ENCODE results near the gene SPINK1.
"Not testable (repeated sequence)": the region's sequence is repeated elsewhere in the genome, so short reads cannot be mapped to it uniquely, and the experiment has no call there.

SPINK1 gene

DNA sequence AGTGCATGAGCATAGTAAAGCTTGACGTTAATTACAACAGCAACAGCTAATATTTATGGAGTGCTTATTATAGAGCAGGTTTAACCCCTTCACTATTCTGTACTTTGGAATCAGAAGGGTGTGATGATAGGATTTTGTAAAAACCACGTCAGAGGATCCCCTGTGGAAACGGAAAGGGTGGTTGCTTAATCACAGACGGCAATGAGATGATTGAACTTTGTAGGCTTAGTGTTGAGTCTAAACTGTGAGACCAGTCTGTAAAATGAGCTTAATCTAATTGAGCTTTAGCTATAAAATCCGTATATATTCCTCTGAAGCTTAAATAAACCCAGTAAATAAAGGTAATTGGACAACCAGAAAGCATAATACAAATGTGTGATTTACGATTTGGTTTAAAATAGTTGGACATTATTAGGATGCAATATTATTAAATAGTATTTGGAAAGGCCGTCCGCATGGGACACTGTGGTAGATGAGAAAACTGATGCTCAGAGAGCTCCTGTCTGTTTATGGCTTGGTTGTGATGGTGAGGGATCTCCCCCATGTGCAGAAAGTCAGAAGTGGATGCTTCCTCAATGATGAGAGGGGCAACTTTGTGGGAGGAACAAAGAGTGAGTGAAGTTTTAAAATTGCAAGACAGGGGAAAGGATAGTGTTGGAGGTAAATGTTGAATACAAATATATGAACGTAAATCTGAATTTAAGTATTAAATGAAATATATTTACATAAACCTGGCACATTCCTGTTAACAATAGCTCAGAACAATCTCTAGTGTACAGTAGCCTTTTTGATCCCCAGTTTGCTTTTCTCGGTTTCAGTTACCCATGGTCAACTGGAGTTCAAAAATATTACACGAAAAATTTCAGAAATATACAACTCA, 23.7 kb upstream of the SPINK1 start:
- DNase-seq (ENCODE audit: low read depth): no peak

DNA sequence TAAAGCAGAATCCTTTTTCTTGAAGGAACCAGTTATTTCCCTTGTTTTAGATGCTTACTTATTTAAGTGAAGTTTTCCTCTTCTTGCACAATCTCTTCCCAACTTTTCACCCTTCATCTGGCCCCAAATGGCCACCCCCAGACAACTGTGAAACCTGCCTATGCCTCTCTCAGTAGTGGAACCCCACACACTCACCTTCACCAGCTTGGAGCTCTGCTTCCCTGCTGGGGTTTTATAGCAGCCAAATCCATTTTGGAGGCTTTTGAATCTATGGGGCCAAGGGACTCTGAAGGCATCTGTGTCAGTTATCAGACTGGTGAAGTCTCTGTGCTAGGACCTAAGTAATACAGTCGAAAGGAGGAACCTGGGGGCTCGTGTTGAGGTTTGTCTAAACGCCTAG, 22.9 kb upstream of the SPINK1 start:
- no peak for DNase-seq (ENCODE audit: low read depth)

DNA sequence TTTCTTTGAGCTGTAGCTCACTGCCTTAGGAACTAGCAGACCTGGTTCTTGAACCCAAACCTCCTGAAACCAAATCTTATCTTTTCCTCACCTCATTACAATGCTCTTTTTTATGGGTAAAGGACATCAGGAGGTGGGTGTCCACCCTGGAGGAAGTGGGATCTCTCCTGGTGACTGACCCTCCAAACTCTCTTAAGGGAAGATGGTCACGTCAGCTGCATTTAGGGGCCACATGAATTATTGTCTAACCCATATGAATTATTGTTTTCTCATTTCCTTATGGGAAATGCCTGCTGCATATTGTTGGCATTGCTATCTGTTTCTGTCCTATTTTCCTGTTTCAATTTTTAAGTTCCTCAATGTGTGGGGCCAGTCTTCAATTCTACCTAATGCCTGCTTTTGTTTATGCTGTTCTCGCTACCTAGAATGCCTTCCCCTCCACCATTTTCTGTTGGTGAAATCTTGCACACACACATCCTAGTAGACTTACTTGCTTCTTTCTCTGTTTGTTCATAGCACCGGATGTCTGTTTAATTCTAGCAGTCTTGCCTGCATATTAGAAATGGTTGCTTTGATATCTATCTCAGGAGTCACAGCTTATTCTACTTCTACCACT, 22.0 kb upstream of the SPINK1 start:
- DNase-seq (ENCODE audit: low read depth): no peak

DNA sequence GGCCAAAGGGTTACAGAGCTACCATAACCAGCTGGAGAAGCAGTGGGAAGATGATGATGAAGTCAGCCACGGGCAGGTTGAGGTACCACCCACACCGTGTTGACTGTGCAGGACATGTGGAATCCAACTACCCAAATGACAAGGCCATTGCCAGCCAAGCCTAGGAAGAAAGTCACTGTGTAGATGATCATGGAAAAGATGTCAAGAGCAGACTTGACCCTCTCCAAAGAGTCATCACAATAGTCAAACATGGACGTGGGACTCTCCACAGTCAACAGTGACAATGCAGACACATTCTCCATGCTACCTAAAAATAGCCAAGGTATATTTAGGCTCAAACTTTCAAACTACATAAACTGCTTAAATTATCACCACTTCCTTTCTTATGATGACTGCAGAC, 20.9 kb upstream of the SPINK1 start:
- no peak for DNase-seq (ENCODE audit: low read depth)

DNA sequence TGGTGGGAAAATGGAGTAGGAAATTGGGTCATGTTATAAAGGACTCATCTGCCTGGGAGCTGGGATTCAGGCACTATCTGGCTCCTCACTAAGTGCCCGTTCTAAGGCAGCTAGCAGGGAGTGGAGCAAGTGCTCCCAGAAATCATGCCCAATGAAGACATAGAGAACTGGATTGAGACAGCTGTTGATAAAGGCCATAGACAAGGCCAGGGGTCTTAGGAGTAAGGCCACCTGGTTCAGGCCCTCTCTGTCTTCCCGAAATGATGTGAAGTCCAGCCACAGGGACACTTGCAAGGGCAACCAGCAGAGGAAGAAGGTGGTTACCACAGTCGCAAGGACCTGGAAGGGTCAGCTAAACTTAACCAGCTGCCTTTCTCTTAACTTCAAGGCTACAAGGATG, 20.1 kb upstream of the SPINK1 start:
- DNase-seq (ENCODE audit: low read depth): no peak

DNA sequence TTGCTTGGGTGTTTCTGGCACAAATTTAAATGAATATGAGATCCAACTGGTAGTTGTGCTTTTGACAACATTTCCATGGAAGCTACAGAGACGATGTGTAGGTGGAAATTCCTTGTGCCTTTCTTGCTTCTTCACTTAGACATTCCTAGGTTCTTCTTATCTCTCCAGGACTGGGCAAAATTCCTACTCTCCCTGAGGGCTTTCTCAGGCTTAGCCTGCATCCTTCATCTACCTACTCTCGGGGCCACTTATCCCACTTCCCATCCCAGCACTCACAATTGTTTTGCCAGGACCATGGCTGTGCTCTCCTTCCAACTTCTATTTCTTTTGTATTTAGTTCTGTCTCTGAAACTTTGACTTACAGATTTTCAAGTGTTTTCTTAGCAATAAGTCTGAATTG, 17.8 kb upstream of the SPINK1 start:
- DNase-seq (ENCODE audit: low read depth): no peak

DNA sequence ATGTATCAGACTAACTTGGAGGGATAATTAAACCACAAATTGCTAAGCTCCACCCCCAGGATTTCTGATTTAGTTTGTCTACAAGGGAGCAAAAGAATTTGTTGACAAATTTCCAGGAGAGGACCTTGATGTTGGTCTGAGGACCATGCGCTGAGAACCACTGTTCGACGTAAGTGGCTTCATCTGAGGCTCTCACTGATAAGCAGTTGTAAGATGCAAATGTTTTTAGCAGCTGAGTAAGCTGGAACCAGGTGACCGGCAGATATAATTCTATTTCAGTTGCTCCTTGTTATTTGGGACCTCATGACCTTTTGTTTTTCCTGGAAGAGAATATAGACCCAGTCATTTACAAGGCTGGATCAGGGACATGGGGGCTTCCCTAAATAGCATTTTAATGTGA, 14.1 kb upstream of the SPINK1 start:
- DNase-seq (ENCODE audit: low read depth): no peak

DNA sequence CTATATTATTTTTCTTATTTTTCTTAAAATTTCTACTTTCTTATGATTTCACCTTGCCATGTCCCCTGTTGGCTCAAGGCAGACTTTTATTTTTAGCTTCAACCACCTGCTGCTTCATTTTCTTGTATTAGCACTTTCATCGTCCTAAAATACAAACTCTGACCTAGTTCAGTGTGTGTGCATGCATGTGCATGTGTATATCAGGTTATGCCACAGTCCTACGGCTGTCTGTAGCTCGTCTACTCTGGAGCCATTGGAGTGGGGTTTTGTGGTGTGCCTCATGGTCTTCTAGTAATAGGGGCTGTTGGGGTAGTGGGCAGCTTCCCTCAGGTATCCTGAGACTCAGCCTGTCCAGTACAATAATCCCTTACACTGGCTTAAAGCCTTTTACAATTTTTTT, 13.4 kb upstream of the SPINK1 start:
- DNase-seq (ENCODE audit: low read depth): no peak

DNA sequence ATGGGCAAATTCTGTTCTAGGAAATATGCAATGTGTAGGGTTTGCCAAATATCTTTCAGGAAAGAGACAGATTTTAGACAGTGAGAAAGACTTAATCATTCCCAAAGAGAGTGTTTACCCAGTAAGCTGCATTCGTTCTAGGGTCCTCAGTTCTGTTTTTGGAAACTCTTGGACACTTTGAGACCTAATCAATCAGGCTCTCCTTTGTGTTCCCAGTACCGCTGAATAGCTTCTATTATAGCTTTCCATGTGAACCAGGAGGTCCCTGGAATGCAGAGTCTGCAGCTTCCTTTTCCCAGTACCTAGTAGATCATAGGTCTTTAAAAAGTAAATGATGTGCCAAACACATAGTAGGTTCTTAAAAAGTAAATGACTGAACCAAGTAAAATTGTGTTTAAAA, 11.4 kb upstream of the SPINK1 start:
- DNase-seq (ENCODE audit: low read depth): no peak

DNA sequence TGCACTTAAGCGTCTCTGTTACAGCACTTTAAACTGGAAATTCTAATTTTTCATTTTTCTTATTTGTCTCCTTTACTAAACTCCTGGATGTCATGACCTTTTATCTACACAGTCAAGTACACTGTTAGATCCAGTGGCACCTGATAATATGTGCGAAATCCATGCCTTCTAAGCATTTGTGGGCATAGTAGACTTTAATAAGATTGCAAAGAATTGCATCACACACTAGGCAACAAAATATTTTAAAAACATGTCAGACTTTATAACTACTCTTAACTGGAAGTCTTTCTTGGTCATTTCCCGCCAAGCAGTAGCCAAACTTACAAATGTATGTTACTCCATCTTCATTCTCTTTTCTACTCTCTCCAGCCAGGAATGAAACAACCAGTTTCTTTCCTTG, 5.0 kb upstream of the SPINK1 start:
- DNase-seq (ENCODE audit: low read depth): no peak

DNA sequence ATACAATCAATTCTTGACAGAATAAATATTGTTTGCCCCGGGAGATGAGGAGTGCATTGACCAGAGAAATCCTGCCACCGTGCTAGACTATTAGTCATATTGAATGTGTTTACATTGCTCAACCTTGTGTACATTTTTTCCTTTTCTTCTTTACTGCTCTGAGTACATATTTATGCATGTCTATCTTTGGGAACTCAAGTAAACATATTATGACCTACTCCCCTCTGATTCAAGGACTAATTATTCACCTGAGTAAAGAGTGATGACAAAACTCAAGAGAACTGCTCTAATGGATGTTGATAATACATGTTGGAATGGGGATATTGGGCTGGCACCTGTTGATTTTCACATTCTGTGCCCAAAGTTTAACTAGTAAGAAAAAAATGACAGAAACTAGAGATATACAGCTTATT, 3.9 kb upstream of the SPINK1 start:
- DNase-seq (ENCODE audit: low read depth): no peak

DNA sequence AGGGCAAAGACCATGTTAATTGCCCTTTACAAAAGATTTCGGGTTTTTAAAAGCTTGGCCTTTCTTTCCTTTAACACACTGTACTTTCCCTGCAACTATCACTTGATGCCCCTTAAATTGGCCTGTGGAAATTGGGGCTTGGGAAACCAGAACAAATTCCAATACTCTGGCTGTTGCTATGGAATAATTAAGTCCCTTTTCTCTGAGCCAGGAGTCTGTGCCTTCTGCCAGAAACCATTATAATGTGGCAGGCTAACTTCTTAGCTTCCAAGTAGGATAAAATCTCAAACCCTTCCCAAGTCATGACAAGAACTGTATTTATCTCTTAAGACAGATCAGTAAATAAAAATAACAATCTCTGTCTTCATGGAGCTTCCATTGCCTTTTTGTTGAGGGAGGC, 1.1 kb upstream of the SPINK1 start:
- DNase-seq (ENCODE audit: low read depth): no peak

DNA sequence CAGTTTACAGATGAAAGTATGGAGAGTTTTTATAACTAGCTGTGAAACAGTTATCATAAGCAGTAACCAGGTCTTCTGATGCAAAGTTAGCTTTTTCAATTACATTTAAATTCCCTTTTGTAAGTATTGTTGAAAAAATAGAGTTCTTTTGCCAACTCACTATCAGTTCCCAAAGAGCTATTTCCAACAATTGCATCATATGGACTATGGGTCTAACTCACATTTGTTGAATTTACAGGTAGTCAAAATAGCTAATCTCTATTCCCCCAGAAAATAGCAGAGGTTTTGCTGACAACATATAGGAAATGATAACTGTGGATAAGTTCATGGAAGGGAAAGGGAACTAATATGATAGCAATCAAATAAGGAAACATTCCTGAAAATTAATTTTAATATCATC, 1.4 kb downstream of the SPINK1 start:
- DNase-seq (ENCODE audit: low read depth): no peak

DNA sequence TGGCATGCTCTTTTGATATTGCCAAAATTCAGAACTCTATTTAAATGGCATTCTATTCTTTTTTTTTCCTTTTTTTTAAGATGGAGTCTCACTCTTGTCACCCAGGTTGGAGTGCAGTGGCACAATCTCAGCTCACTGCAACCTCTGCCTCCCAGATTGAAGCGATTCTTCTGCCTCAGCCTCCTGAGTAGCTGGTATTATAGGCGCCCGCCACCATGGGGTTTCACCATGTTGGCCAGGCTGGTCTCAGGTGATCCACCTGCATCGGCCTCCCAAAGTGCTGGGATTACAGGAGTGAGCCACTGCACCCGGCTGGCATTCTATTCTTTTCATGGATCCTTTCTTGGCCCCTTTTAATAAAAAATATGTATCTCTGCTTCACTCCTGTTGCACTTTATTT, 4.5 kb downstream of the SPINK1 start:
- DNase-seq (ENCODE audit: low read depth): not testable (repeated sequence)

DNA sequence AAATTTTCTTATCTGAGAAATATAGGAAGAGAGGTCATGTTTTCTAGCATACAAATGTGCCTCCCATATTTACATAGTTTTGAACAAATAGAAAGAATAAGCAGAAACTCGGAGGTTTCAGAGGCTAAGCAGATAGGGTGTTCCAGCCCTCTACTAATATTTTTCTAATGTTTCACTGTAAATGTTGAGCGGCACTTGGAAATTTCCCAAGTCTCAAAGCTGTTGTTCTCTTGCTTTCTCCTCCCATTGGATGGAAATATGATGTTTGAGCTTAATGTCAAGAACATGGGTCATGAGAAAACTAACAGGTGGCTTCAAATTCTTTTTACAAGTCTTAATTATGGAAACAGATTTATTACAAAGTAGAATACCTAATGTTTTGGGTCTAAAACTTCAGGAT, 5.1 kb downstream of the SPINK1 start:
- no peak for DNase-seq (ENCODE audit: low read depth)

DNA sequence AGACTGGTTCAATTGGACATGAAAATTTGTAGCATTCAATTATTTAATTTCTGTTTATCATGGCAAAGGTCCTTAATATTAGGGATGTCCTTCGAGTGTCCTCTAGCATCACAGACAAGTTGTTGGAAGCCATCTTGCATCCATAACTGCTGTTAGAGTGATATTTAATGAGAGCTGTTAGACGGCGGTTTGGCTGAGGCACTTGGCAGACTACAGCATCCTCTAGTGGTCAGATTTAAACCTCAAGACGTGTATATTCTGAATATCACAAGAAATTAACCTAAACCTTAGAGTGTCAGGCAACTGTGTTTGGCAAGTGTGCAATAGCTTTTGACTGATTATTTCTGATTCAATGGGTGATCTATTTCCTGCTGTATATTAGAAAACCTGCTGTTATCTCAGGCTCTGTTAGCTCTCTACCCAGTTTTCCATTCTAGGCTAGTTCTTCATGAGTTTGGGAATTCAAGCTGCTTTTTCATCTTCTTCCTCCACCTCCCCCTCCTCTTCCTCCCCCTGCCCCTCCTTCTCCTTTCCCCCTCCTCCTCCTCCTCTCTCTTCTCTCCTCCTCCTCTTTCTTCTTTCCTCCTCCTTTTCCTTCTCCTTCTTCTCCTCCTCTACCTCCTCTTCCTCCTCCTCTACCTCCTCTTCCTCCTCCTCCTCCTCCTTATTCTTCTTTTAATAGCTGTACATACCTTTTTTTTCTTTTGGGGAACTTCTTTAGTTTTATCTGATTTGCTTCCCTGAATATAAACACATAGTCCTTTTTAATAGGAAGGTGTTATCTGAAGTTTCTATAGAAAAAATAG, 8.6 kb downstream of the SPINK1 start:
- no peak for DNase-seq (ENCODE audit: low read depth)

DNA sequence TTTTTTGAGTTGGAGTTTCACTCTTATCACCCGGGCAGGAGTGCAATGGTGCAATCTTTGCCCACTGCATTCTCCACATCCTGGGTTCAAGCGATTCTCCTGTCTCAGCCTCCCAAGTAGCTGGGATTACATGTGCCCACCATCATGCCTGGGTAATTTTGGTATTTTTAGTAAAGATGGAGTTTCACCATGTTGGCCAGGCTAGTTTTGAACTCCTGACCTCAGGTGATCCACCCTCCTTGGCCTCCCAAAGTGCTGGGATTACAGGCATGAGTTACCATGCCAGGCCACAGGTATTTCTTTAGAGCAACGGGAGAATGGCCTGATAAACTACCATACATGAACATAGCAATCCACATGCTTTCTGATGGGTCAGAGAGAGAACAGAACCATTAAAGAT, 9.2 kb downstream of the SPINK1 start:
- DNase-seq (ENCODE audit: low read depth): not testable (repeated sequence)

DNA sequence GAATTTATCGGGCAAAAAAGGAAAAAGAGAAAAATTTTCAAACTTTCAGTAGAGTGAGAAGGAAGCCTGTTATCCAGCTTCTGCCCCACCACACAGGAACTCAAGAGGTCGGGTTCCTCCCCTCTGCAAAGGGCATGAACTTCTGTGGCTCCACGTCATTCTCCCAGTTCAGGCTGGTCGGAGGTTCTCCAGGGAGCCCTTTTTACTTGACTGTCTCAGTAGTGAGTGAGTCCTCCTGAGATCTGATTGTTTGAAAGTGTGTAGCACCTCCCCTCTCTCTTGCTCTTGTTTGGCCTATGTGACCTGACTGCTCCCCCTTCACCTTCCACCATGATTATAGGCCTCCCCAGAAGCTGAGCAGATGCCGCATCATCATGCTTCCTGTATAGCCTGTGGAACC, 9.7 kb downstream of the SPINK1 start:
- DNase-seq (ENCODE audit: low read depth): no peak

DNA sequence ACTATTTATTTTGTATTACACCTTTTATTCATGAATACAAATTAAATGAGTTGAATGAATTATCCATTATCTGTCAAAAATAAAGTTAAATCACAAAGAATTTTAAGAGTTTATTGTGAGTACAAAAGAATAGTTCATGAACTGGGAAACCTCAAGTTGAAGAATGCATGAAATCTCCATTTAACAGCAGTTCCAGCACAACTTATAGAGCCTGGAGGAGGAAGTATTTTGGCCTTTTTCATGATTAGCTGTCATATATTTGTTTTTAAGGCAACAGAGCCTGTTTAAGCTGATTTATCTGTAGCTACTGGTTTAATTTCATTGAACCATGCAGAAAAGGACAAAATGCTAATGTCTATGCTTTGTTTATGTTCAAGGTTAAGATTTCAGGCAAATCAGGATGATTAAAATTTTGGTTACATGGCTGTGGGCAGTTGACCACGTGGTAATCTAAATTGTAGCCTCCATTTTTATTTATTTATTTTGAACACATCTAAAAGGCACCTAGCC, 12.2 kb downstream of the SPINK1 start:
- no peak for DNase-seq (ENCODE audit: low read depth)

DNA sequence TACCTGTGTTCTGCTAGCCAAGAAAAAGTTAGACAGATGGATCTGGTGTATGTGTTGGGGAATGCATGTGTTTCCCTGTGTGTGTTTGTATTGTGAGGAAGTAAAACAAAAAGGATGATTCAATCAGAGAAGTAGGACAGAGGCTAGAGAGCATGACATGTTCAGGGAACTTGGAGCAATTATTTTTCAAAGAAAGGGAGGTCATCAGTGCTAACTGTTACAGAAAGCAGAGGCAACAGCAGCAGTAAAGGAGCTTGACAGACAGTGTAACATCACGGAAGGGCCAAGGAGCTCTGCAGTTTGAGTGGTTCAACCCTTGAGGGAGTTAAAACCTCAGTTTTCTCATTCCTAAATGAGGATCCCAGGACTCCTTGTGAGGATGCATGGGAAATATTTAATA, 13.2 kb downstream of the SPINK1 start:
- DNase-seq (ENCODE audit: low read depth): no peak

DNA sequence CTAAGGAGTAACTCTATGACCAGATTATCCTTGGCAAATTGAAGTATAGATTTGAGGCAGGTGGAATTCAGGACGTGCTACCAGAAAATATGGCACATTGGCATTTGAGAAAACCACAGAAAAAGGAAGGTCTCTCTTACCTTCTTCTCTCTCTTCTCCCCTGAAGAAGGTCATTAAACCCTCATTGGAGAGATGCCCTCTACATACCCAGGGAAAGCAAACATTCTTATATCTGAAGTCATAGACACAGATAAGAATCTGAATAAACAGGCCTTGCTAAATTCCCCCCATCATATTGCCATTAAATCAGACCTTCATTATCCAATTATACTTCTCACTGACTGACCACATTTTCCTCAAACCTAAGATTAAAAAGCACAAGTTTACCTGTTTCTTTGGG, 17.8 kb downstream of the SPINK1 start:
- no peak for DNase-seq (ENCODE audit: low read depth)

DNA sequence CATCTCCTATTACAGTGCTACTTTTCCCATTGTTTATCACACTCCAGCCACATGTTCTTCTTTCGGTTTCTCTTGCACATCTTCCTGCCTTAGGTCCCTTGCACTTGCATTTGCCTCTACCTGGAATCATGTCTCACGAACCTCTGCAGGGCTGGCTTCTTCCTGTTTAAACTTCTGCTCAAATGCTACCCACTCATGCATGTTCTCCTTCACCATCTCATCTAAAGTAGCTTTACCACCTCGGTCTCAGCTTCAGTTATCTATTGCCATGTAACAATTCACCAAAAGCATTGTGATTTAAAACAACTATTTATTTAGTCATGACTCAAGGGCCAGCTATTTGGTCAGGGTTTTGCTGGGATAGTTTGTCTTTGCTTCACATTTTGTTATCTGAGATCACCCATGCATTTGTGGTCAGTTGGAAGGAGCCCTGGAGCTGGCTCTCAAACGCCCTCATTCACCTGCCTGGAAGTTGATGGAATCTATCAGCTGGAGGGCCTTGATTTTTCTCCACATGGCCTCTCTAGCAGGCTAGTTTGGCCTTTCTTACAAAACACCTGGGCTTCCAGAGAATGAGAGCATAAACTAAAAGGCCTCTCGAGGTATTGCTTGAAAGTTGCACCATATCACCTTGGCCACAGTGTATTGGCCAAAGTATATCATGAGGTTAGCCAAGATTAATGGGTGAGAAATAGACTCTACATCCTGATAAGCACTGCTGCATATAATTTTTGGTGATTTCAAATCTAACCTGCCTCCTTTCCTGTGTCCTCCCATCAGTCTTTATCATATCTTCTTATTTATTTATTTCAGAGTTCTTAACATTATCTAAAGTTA, 21.4 kb downstream of the SPINK1 start:
- DNase-seq (ENCODE audit: low read depth): no peak
